DOHH2 (cell line): Measurements from ENCODE around the gene SLC3A2.

Experiments
- CTCF ChIP-seq: fragments of 200-600 bp; sonication (generic); IDR thresholded peaks from one replicate; pipeline ENCODE4 v1.5.1; 2014; ENCODE audit warnings: antibody characterized with exemption, mild to moderate bottlenecking, low read depth, low read length; ENCODE audit not compliant: poor library complexity, severe bottlenecking
- EZH2phosphoT487 ChIP-seq: fragments of 200-600 bp; sonication (generic); IDR thresholded peaks from 2 replicates; pipeline ENCODE4 v1.6.1; 2017; ENCODE audit warnings: borderline replicate concordance, mild to moderate bottlenecking, antibody characterized with exemption, low read length, moderate library complexity, mixed read lengths

DNA sequence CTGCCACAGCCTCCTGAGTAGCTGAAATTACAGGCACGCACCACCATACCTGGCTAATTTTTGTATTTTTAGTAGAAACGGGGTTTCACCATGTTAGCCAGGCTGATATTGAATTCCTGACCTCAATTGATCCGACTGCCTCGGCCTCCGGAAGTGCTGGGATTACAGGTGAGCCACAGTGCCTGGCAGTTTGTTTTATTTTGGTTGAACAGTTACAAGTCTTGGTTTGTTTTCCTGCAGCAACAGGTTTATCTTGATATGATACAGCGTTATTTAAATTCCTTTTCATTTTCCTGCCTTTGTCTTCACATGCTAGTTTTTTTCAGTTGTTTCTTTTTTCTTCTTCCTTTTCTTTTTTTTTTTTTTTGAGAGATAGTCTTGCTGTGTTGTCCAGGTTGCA lies 4.0 kb upstream of the SLC3A2 start:
- TF ChIP-seq CTCF, result no peak
- no peak for TF ChIP-seq EZH2phosphoT487
